Mammary epithelial cell (primary cell): Measurements from ENCODE around the gene PSD4.

Experiments used
- EZH2 ChIP-seq: IDR thresholded peaks from 2 replicates; pipeline ENCODE4 v1.6.1; 2012; ENCODE audit warnings: low read length, inconsistent platforms, borderline replicate concordance
- TF ChIP-seq, protein P1 (sequence below), 2 donors: IDR thresholded peaks in 1 of 2; conservative IDR thresholded peaks in 1 of 2; 2 replicates each; pipeline ENCODE4 v1.5.1; 2011 to 2012; ENCODE audit warnings: inconsistent platforms in 2 of 2, low read length in 2 of 2, mild to moderate bottlenecking in 2 of 2, control low read depth in 1 of 2, low read depth in 1 of 2; ENCODE audit not compliant: insufficient read depth in 1 of 2; ENCODE audit errors: extremely low read depth in 1 of 2

- TF ChIP-seq, protein P1, sequence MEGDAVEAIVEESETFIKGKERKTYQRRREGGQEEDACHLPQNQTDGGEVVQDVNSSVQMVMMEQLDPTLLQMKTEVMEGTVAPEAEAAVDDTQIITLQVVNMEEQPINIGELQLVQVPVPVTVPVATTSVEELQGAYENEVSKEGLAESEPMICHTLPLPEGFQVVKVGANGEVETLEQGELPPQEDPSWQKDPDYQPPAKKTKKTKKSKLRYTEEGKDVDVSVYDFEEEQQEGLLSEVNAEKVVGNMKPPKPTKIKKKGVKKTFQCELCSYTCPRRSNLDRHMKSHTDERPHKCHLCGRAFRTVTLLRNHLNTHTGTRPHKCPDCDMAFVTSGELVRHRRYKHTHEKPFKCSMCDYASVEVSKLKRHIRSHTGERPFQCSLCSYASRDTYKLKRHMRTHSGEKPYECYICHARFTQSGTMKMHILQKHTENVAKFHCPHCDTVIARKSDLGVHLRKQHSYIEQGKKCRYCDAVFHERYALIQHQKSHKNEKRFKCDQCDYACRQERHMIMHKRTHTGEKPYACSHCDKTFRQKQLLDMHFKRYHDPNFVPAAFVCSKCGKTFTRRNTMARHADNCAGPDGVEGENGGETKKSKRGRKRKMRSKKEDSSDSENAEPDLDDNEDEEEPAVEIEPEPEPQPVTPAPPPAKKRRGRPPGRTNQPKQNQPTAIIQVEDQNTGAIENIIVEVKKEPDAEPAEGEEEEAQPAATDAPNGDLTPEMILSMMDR (conservative IDR thresholded peaks at IDR 0.05 in 1 of 2, IDR thresholded peaks at IDR 0.05 in 1 of 2; ENCODE audit: extremely low read depth in 1 of 2, insufficient read depth in 1 of 2, low read depth in 1 of 2, low read length in 2 of 2): no peak
- TF ChIP-seq EZH2: no peak
Observed at GRCh38 chr2:113176696-113177355, 3.1 kb downstream of the PSD4 start.
